KBM-7 (cell line): ENCODE results near the gene ANKHD1.

ENCODE experiments used
- DNase-seq: peaks from one replicate; pipeline ENCODE4 v3.0.0-alpha.2; 2015
- in situ Hi-C: fragments of 300-500 bp; cut with MboI; formaldehyde crosslinking; loops from 2 replicates; pipeline ENCODE4 v1.14.3; 2020; ENCODE audit warnings: low sequenced_read_pairs, low pct_unique_long_range_greater_than_20kb, mixed read lengths

Gene ANKHD1

DNA sequence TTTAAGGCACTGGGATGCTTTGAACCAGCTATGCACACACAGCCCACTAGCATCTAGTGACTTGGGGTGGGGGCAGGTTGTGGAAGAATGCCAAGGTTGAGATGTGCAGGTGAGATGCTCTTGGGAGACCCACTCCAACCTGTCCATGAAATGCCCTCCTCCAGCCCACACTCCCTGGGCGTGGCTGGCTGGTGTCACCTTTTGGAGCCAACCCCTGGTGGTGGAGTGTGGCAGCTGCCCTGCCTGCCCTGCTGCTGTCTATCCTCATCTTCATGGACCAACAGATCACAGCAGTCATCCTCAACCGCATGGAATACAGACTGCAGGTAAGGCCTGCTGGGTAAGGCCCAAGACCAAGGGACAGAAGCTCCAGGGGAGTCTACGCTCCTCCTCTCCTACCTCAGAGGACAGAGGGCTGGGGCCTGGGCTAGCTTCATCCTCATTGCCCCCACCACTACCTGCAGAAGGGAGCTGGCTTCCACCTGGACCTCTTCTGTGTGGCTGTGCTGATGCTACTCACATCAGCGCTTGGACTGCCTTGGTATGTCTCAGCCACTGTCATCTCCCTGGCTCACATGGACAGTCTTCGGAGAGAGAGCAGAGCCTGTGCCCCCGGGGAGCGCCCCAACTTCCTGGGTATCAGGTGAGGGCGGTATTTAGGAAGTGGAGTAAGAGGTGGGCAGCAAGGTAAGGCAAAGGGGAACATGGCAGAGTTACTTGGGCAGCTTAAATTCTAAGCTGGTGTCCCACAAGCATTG is 34.2 kb upstream of the ANKHD1 start:
- DNase-seq = no peak
- in situ Hi-C loops = loop anchor here (10.0 kb wide), 1 partner anchor 347 kb away; no protein-coding TSS in a partner anchor

- DNase-seq = no peak
- in situ Hi-C loops = no loop called here
These were observed 30.1 kb upstream of the ANKHD1 start for GRCh38 chr5:140371356-140372151.

DNA sequence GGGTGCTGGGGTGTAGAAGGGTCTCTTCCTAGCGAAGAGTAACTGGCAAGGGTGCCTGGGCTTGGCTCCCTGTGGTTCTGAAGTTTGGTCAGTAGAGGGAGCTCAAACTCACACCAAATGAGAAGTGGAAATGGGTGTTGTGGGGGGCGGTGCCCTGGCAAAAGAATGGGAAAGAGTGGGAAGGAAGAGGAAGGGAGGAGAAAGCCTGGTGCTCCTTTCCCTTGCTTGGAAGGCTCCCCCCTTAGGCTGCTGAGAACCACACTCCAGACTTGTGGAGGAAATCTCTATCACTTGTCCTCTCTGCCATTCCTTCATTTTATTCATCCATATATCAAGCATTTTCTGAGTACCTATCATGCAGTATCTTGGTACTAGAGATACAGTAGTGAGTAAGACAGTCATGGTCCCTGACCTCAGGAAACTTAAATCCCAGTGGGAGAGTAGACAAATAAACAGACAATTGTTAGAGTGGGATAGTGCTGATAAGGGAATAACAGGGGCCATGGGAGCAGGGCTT is 28.6 kb upstream of the ANKHD1 start:
- DNase-seq = peak; percentile 59
- in situ Hi-C loops = no loop called here

DNA sequence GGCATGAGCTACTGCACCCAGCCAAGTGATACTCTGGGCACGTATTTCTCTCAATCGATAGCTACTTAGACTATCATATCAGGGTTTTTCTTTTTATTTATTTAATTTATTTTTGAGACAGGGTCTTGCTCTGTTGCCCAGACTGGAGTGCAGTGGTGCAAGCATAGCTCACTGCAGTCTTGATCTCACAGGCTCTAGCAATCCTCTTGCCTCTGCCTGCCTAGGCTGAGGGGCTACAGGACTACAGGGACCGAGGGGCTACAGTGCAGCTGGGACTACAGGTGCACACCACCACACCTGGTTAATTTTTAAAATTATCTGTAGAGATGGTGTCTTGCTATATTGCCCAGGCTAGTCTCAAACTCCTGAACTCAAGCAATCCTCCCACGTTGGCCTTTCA is 20.3 kb upstream of the ANKHD1 start:
- in situ Hi-C loops = no loop called here

GRCh38 chr5:140381972-140382371 is 19.7 kb upstream of the ANKHD1 start:
- in situ Hi-C loops = no loop called here
- DNase-seq = no peak

More for the DNA sequence above, 20.3 kb upstream of the ANKHD1 start:
- DNase-seq = no peak

DNA sequence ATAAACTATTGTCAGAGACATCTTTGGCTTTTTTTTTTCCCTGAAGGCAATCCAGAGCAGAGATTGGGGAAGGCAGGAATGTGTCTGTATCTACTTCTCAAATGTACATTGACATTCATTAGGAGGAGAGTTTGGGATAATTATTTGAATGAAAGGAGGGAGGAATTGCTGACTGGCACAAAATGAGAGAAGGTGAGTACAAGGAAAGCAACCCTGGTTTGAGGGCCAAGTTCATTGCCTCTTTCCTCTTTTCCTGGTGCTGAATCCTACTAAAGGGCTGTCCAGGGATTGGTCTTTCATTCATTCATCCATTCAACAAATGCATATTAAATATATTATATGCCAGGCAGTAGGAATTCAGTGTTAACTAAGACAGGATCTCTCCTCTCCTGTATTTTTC is 18.8 kb upstream of the ANKHD1 start:
- in situ Hi-C loops = no loop called here
- no peak for DNase-seq

- no peak for DNase-seq
- in situ Hi-C loops = no loop called here
These were observed 18.3 kb upstream of the ANKHD1 start for GRCh38 chr5:140383300-140383699.

- DNase-seq = no peak
- in situ Hi-C loops = no loop called here
These were observed 13.6 kb upstream of the ANKHD1 start for GRCh38 chr5:140388052-140388451.

GRCh38 chr5:140391312-140391711 is 10.3 kb upstream of the ANKHD1 start:
- no peak for DNase-seq
- in situ Hi-C loops = no loop called here

- no peak for DNase-seq
- in situ Hi-C loops = no loop called here
These were observed 9.9 kb upstream of the ANKHD1 start for GRCh38 chr5:140391732-140392131.

GRCh38 chr5:140393738-140394137 is 7.9 kb upstream of the ANKHD1 start:
- in situ Hi-C loops = no loop called here
- no peak for DNase-seq

DNA sequence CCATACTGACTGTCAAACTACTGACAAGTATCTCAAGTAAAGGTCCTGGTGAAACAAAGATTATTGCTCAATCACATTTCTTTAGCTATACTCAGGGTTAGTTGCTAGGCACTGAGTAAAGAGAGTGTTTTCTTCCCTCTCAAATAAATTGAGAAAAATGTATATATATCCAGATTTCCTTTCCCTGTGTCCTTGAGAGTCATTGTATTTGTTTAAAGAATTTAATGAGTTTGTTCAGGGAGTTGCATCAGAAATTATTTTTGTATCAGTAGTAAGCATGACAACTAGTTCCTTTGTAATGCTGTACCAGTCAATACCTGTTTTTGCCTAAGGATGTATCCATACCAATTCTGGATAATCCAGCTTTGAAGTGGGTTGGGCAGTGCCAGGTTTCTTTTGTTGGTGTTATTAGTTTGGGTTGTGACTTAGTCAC is 3.2 kb upstream of the ANKHD1 start:
- in situ Hi-C loops = no loop called here

GRCh38 chr5:140399979-140400729 is 1.5 kb upstream of the ANKHD1 start:
- DNase-seq = no peak
- in situ Hi-C loops = no loop called here

More for the DNA sequence above, 3.2 kb upstream of the ANKHD1 start:
- no peak for DNase-seq

- peak; percentile 95 for DNase-seq
- in situ Hi-C loops = no loop called here
These were observed 787 bp upstream of the ANKHD1 start for GRCh38 chr5:140400730-140401361.

DNA sequence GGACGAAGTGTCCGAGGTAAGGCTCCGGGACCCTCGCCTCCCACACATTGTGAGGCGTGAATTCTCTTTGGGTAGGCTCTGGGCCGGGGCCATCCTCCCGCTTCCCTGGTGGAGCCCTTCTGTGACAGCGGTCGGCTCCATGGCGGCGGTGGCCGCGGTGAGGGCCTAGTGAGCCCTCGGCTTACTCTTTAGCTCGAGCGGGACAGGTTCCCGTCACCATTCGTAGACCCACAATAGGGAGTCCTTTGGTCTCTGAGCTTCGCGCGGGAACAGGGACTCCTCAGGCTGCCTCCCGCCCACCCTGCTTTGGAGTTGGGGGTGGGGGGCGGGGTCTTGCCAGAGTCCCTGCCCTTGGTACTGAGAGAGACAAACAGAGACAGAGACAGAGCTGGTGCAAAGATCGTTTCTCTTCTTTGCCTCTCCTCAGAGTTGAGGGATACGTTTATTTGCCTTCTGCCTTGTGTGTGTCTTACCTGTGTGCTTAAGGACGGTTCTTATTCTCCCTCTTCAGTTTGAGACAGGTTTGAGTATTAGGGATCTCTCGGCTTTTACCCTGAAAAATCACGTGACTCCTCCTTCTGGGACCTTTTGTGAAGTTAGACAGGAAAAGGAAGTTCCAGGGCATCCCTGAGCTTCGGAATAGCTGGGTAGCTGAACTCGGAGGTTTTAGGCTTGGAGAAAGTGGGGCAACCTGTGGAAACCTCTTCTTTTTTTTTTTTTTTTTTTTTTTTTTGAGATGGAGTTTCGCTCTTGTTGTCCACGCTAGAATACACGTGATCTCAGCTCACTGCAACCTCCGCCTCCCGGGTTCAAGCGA is 833 bp downstream of the ANKHD1 start:
- DNase-seq = peak; percentile 83
- in situ Hi-C loops = no loop called here

GRCh38 chr5:140403613-140404012 is 2.0 kb downstream of the ANKHD1 start:
- DNase-seq = no peak
- in situ Hi-C loops = no loop called here

- DNase-seq = no peak
These were observed 7.2 kb downstream of the ANKHD1 start for GRCh38 chr5:140408750-140409241.

GRCh38 chr5:140413230-140413629 is 11.6 kb downstream of the ANKHD1 start:
- in situ Hi-C loops = no loop called here
- no peak for DNase-seq

More at GRCh38 chr5:140408750-140409241, 7.2 kb downstream of the ANKHD1 start:
- in situ Hi-C loops = no loop called here
